ENCODE measurements around the gene ITGA11. TPM values are rescaled to one million over a fixed set of nuclear protein-coding genes. Genes with fewer than 3 reads are reported as not detected.

The ITGA11 gene
- total and polyA plus RNA-seq, 2 donors (not counting 1 experiment from before 2014, with no cell fraction given): 21.5 to 29.6 TPM

- Histone ChIP-seq H3K9me3 (ENCODE audit: control insufficient read depth, insufficient read depth, low read depth, low read length) (no peaks in the 10 kb centered on the region), H2AFZ (ENCODE audit: low read length) (no peak overlapping the region), H3K9ac (ENCODE audit: insufficient read depth, low read length) (no peak overlapping the region), H3K4me3 (replicated peaks in 1 of 4; ENCODE audit: control extremely low read depth in 1 of 4, insufficient read depth in 1 of 4, low read depth in 3 of 4, low read length in 4 of 4) (no peak overlapping the region), H3K4me1 (ENCODE audit: control insufficient read depth, extremely low read depth, insufficient read depth, low read length) (no peaks in the 10 kb centered on the region), H3K27me3 (ENCODE audit: control insufficient read depth, insufficient read depth, low read length) (peaks cover 2% of the 10 kb centered on the region), H3K79me2 (ENCODE audit: control insufficient read depth, insufficient read depth, low read length) (no peaks in the 10 kb centered on the region), H3K27ac (ENCODE audit: insufficient read depth, low read length) (no peak overlapping the region), H3K36me3 (ENCODE audit: control insufficient read depth, insufficient read depth, low read length) (no peaks in the 10 kb centered on the region), H4K20me1 (ENCODE audit: control insufficient read depth, extremely low read depth, insufficient read depth, low read length) (no peaks in the 10 kb centered on the region), H3K4me2 (ENCODE audit: extremely low read depth, insufficient read depth, low read length) (no peak overlapping the region)
- no peak for DNase-seq (ENCODE audit: low read depth in 2 of 2)
- TF ChIP-seq EZH2 (IDR thresholded peaks at IDR 0.05; ENCODE audit: low read length, missing control alignments): no peak
- no peak for TF ChIP-seq CTCF (conservative IDR thresholded peaks at IDR 0.05 in 1 of 2, IDR thresholded peaks at IDR 0.05 in 1 of 2; ENCODE audit: low read depth in 1 of 2, low read length in 2 of 2)
Measured at GRCh38 chr15:68470976-68471375, 39.0 kb upstream of the ITGA11 start.

GRCh38 chr15:68470049-68470742, 38.2 kb upstream of the ITGA11 start:
- Histone ChIP-seq H3K4me3 (replicated peaks in 1 of 4; ENCODE audit: control extremely low read depth in 1 of 4, insufficient read depth in 1 of 4, low read depth in 3 of 4, low read length in 4 of 4) (no peak overlapping the region), H4K20me1 (ENCODE audit: control insufficient read depth, extremely low read depth, insufficient read depth, low read length) (no peaks in the 10 kb centered on the region), H3K36me3 (ENCODE audit: control insufficient read depth, insufficient read depth, low read length) (no peaks in the 10 kb centered on the region), H3K4me2 (ENCODE audit: extremely low read depth, insufficient read depth, low read length) (no peak overlapping the region), H3K9me3 (ENCODE audit: control insufficient read depth, insufficient read depth, low read depth, low read length) (no peaks in the 10 kb centered on the region), H3K9ac (ENCODE audit: insufficient read depth, low read length) (no peak overlapping the region), H3K79me2 (ENCODE audit: control insufficient read depth, insufficient read depth, low read length) (no peaks in the 10 kb centered on the region), H3K27me3 (ENCODE audit: control insufficient read depth, insufficient read depth, low read length) (peaks cover 5% of the 10 kb centered on the region), H2AFZ (ENCODE audit: low read length) (no peak overlapping the region), H3K4me1 (ENCODE audit: control insufficient read depth, extremely low read depth, insufficient read depth, low read length) (no peaks in the 10 kb centered on the region), H3K27ac (ENCODE audit: insufficient read depth, low read length) (no peak overlapping the region)
- DNase-seq (ENCODE audit: low read depth in 2 of 2): no peak
- TF ChIP-seq CTCF (conservative IDR thresholded peaks at IDR 0.05 in 1 of 2, IDR thresholded peaks at IDR 0.05 in 1 of 2; ENCODE audit: low read depth in 1 of 2, low read length in 2 of 2) (no peak), EZH2 (IDR thresholded peaks at IDR 0.05; ENCODE audit: low read length, missing control alignments) (no peak)

- TF ChIP-seq EZH2 (IDR thresholded peaks at IDR 0.05; ENCODE audit: low read length, missing control alignments) (no peak), CTCF (conservative IDR thresholded peaks at IDR 0.05 in 1 of 2, IDR thresholded peaks at IDR 0.05 in 1 of 2; ENCODE audit: low read depth in 1 of 2, low read length in 2 of 2) (no peak)
- no peak overlapping the region for H3K4me3 ChIP-seq (replicated peaks in 1 of 4; ENCODE audit: control extremely low read depth in 1 of 4, insufficient read depth in 1 of 4, low read depth in 3 of 4, low read length in 4 of 4)
- no peak overlapping the region for H3K4me2 ChIP-seq (ENCODE audit: extremely low read depth, insufficient read depth, low read length)
- H3K27me3 ChIP-seq (ENCODE audit: control insufficient read depth, insufficient read depth, low read length): peaks cover 5% of the 10 kb centered on the region
- no peaks in the 10 kb centered on the region for H3K36me3 ChIP-seq (ENCODE audit: control insufficient read depth, insufficient read depth, low read length)
- no peak overlapping the region for H2AFZ ChIP-seq (ENCODE audit: low read length)
- H3K79me2 ChIP-seq (ENCODE audit: control insufficient read depth, insufficient read depth, low read length): no peaks in the 10 kb centered on the region
- DNase-seq (ENCODE audit: low read depth in 2 of 2): peak; percentile 4 to 61
- no peaks in the 10 kb centered on the region for H3K9me3 ChIP-seq (ENCODE audit: control insufficient read depth, insufficient read depth, low read depth, low read length)
- H4K20me1 ChIP-seq (ENCODE audit: control insufficient read depth, extremely low read depth, insufficient read depth, low read length): no peaks in the 10 kb centered on the region
- no peaks in the 10 kb centered on the region for H3K4me1 ChIP-seq (ENCODE audit: control insufficient read depth, extremely low read depth, insufficient read depth, low read length)
- no peak overlapping the region for H3K27ac ChIP-seq (ENCODE audit: insufficient read depth, low read length)
- no peak overlapping the region for H3K9ac ChIP-seq (ENCODE audit: insufficient read depth, low read length)
Measured at GRCh38 chr15:68469162-68470048, 37.4 kb upstream of the ITGA11 start.

Data from fibroblast of lung (primary cell).